ENCODE measurements around the gene SLC4A5. TPM values are rescaled to one million over a fixed set of nuclear protein-coding genes. Genes with fewer than 3 reads are reported as not detected.

SLC4A5 gene
- total and polyA plus RNA-seq, 10 donors, result 0.45 to 9.7 (median 3.1) TPM

DNA sequence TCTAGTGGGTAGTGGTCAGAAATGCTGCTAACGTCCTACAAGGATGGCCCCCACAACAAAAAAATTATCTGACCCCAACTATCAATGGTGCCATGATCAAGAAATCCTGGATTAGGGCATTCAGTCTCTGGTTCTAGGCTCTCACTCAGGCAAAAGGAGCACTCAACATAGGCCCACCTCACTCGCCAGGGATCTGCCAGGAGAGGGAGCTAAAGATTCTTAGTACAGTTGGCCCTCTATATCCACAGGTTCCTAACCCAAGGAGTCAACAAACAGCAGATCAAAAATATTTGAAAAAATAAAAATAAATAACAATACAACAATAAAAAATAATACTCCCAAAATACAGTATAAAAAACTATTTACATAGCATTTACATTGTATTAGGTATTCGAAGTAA, 10.0 kb downstream of the SLC4A5 start:
- 74 to 85% (median 84%) methylated on average over 3 of the region's 3 CpGs for WGBS, 5 donors
- Histone ChIP-seq H3K27me3 (replicated peaks in 1 of 7) (no peaks in the 10 kb centered on the region), H3K36me3 (peaks cover 0 to 40% (median 0%) of the 10 kb centered on the region in 6 donors), H3K27ac (no peak overlapping the region), H3K4me1 (peaks cover 0 to 8% (median 2%) of the 10 kb centered on the region in 6 donors), H3K4me3 (no peak overlapping the region), H3K9me3 (no peaks in the 10 kb centered on the region)
- no peak for DNase-seq
- intact Hi-C loops (cut with DNase I; ENCODE audit: low total_unique reads), result loop anchor here (5.0 kb wide), 1 partner anchor 81 kb away; no protein-coding TSS in a partner anchor
- TF ChIP-seq, protein P1, sequence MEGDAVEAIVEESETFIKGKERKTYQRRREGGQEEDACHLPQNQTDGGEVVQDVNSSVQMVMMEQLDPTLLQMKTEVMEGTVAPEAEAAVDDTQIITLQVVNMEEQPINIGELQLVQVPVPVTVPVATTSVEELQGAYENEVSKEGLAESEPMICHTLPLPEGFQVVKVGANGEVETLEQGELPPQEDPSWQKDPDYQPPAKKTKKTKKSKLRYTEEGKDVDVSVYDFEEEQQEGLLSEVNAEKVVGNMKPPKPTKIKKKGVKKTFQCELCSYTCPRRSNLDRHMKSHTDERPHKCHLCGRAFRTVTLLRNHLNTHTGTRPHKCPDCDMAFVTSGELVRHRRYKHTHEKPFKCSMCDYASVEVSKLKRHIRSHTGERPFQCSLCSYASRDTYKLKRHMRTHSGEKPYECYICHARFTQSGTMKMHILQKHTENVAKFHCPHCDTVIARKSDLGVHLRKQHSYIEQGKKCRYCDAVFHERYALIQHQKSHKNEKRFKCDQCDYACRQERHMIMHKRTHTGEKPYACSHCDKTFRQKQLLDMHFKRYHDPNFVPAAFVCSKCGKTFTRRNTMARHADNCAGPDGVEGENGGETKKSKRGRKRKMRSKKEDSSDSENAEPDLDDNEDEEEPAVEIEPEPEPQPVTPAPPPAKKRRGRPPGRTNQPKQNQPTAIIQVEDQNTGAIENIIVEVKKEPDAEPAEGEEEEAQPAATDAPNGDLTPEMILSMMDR (IDR thresholded peaks at IDR 0.05 in 8 of 11, conservative IDR thresholded peaks at IDR 0.05 in 3 of 11), result peak in 2 of 11 experiments; percentile 6 to 16
- TF ChIP-seq POLR2AphosphoS5 (IDR thresholded peaks at IDR 0.05), result no peak

DNA sequence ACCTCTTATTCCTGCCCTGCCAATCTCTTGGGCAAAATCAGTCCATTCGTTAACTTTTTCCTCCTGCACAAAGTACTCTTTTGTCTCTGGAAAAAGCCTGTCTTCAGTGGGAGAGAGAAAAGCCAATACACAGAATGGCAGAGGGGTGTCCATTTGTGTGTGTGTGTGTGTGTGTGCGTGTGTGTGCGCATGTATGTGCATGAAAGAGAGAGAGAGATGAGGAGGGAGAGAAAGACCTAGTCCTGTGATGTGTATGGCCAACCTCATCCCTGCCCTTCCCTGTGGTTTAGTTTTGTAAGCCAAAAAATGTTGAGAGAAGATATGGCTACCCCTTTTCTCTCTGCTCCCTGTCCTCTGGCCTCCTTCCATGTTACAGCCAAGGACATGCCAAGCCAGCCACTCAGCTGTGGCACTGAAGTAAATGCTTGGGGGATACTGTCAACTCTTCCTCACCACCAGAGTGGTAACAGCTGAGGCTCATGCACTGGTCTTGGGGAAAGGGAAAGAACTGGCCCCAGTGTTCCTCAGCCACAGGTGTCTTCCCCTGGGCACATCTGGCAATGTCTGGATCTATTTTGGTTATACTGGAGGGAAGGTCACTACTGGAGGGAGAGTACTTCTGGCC, 10.6 kb downstream of the SLC4A5 start:
- Histone ChIP-seq H3K9me3 (no peaks in the 10 kb centered on the region), H3K4me1 (peaks cover 0 to 8% (median 2%) of the 10 kb centered on the region in 6 donors), H3K27me3 (replicated peaks in 1 of 7) (no peaks in the 10 kb centered on the region), H3K36me3 (peaks cover 0 to 40% (median 0%) of the 10 kb centered on the region in 6 donors), H3K4me3 (no peak overlapping the region), H3K27ac (no peak overlapping the region)
- intact Hi-C loops (cut with DNase I; ENCODE audit: low total_unique reads), result loop anchor here (5.0 kb wide), 1 partner anchor 80 kb away; no protein-coding TSS in a partner anchor
- DNase-seq, result no peak
- 90 to 96% (median 93%) methylated on average over 3 of the region's 3 CpGs for WGBS, 5 donors
- TF ChIP-seq, protein P1 (IDR thresholded peaks at IDR 0.05 in 8 of 11, conservative IDR thresholded peaks at IDR 0.05 in 3 of 11), result no peak
- TF ChIP-seq POLR2A (IDR thresholded peaks at IDR 0.05), result no peak
- no peak for TF ChIP-seq POLR2AphosphoS5 (IDR thresholded peaks at IDR 0.05)

DNA sequence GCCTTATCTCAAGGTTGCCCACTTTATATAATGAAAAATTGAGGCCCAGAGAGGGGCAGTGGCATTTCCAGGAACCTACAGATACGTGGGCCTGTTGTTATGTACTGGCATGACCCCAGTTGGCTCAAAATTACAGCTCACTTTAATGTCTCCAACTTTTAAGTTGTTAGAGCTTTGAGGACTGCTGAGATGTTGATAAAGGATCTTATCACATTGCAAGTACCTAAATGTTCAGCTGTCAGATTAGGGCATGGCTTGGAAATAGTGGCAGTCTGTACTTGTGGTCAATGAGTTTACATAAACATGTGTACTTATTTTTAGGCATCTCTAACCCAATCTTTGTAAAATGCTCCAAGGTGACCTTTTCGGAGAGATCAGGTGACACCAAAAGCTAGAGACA, 14.6 kb downstream of the SLC4A5 start:
- TF ChIP-seq, protein P1 (IDR thresholded peaks at IDR 0.05 in 8 of 11, conservative IDR thresholded peaks at IDR 0.05 in 3 of 11), result no peak
- TF ChIP-seq POLR2AphosphoS5 (IDR thresholded peaks at IDR 0.05), result no peak
- TF ChIP-seq POLR2A (IDR thresholded peaks at IDR 0.05), result no peak
- intact Hi-C loops (cut with DNase I; ENCODE audit: low total_unique reads), result no loop called here
- peaks cover 0 to 48% (median 0%) of the 10 kb centered on the region in 6 donors for H3K36me3 ChIP-seq
- no peak overlapping the region for H3K27ac ChIP-seq
- DNase-seq, result no peak
- H3K4me1 ChIP-seq, result no peaks in the 10 kb centered on the region
- H3K27me3 ChIP-seq (replicated peaks in 1 of 7), result no peaks in the 10 kb centered on the region
- 75 to 85% (median 81%) methylated on average over 2 of the region's 2 CpGs for WGBS, 5 donors
- no peak overlapping the region for H3K4me3 ChIP-seq
- no peaks in the 10 kb centered on the region for H3K9me3 ChIP-seq

DNA sequence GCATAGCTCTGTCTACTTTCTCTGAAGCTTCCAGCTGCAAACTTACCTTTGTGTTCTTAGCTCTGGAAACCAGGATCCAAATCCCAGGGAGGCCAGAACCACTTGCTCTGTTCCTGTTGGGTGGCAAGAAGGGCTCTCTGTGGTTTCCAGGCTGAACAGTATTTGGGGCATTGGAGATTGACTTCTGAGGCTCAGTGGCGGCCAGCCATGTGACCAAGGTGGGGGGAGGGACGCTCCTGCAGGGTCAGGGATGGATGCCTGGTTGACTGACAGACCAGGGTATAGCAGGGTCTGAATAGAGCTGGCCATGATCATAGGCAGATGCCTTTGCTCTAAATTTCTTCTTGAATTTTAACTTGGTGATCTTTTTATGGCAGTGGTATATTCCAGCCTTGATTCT, 15.1 kb downstream of the SLC4A5 start:
- TF ChIP-seq POLR2A (IDR thresholded peaks at IDR 0.05) (no peak), POLR2AphosphoS5 (IDR thresholded peaks at IDR 0.05) (no peak)
- TF ChIP-seq, protein P1 (IDR thresholded peaks at IDR 0.05 in 8 of 11, conservative IDR thresholded peaks at IDR 0.05 in 3 of 11), result no peak
- no peak for DNase-seq
- Histone ChIP-seq H3K27ac (no peak overlapping the region), H3K27me3 (replicated peaks in 1 of 7) (no peaks in the 10 kb centered on the region), H3K4me3 (no peak overlapping the region), H3K4me1 (no peaks in the 10 kb centered on the region), H3K9me3 (no peaks in the 10 kb centered on the region), H3K36me3 (peaks cover 0 to 48% (median 0%) of the 10 kb centered on the region in 6 donors)
- intact Hi-C loops (cut with DNase I; ENCODE audit: low total_unique reads), result no loop called here
- WGBS, 5 donors, result 78 to 90% (median 80%) methylated on average over 2 of the region's 2 CpGs
